HEK293 (cell line): ENCODE measurements around the gene RGS4.

Experiments
- CTCF ChIA-PET: fragments of 350-600 bp; formaldehyde crosslinking; extraction: SDS; loops from one replicate; lab custom pipeline; 2021; ENCODE audit warnings: antibody characterized with exemption; lab: Yijun Ruan, JAX
- POLR2A ChIA-PET: fragments of 300-600 bp; formaldehyde crosslinking; extraction: SDS; loops from one replicate; lab custom pipeline; 2020; ENCODE audit warnings: antibody characterized with exemption, inconsistent platforms; lab: Yijun Ruan, JAX
- H3K27ac ChIP-seq: fragments of 200-500 bp; sonication (Bioruptor generic); 2 replicates; pipeline ENCODE4 v1.5.1; 2014; ENCODE audit warnings: low read depth, low read length, control low read depth, inconsistent platforms; ENCODE audit errors: extremely low read depth
- H3K36me3 ChIP-seq, 2 experiments: fragments of 200-500 bp in 1 of 2; sonication (Bioruptor generic) in 1 of 2; 1 replicate in 1 of 2; 2 replicates in 1 of 2; pipeline ENCODE4 v1.5.1; 2014 to 2017; ENCODE audit warnings: inconsistent platforms in 2 of 2, low read length in 2 of 2; ENCODE audit not compliant: control insufficient read depth in 2 of 2, insufficient read depth in 1 of 2
- H3K4me1 ChIP-seq: fragments of 200-500 bp; sonication (Bioruptor generic); 2 replicates; pipeline ENCODE4 v1.5.1; 2014; ENCODE audit warnings: mild to moderate bottlenecking, low read length, inconsistent platforms; ENCODE audit not compliant: control insufficient read depth, insufficient read depth
- H3K4me3 ChIP-seq: 2 replicates; pipeline ENCODE4 v1.5.1; 2011; ENCODE audit warnings: low read depth, mild to moderate bottlenecking, control low read depth, low read length, moderate library complexity
- H3K9me3 ChIP-seq: fragments of 200-500 bp; sonication (Bioruptor generic); 2 replicates; pipeline ENCODE4 v1.5.1; 2014; ENCODE audit warnings: low read depth, low read length, inconsistent platforms; ENCODE audit not compliant: control insufficient read depth, insufficient read depth
- ATF2 ChIP-seq: fragments of 450-650 bp; formaldehyde crosslinking; IDR thresholded peaks from 2 replicates; pipeline ENCODE4 v1.5.1; 2016; ENCODE audit warnings: missing biosample characterization, missing genetic modification characterization, low read depth
- HIC1 ChIP-seq: fragments of 450-650 bp; formaldehyde crosslinking; IDR thresholded peaks from 2 replicates; pipeline ENCODE4 v1.5.1; 2016; ENCODE audit warnings: missing biosample characterization, missing genetic modification characterization
- KLF16 ChIP-seq: fragments of 450-650 bp; formaldehyde crosslinking; IDR thresholded peaks from 2 replicates; pipeline ENCODE4 v1.5.1; 2017; ENCODE audit warnings: missing biosample characterization, missing genetic modification characterization
- MZF1 ChIP-seq: fragments of 450-650 bp; formaldehyde crosslinking; IDR thresholded peaks from 2 replicates; pipeline ENCODE4 v1.5.1; 2017; ENCODE audit warnings: missing biosample characterization, missing genetic modification characterization, borderline replicate concordance
- PRDM2 ChIP-seq: fragments of 450-650 bp; formaldehyde crosslinking; IDR thresholded peaks from 2 replicates; pipeline ENCODE4 v1.5.1; 2016; ENCODE audit warnings: missing biosample characterization, missing genetic modification characterization, borderline replicate concordance
- SP7 ChIP-seq: fragments of 450-650 bp; formaldehyde crosslinking; IDR thresholded peaks from 2 replicates; pipeline ENCODE4 v1.5.1; 2016; ENCODE audit warnings: missing biosample characterization, missing genetic modification characterization
- ZNF248 ChIP-seq: fragments of 450-650 bp; formaldehyde crosslinking; IDR thresholded peaks from 2 replicates; pipeline ENCODE4 v1.5.1; 2017; ENCODE audit warnings: missing biosample characterization, missing genetic modification characterization
- ZNF266 ChIP-seq: fragments of 450-650 bp; formaldehyde crosslinking; IDR thresholded peaks from 2 replicates; pipeline ENCODE4 v1.5.1; 2016; ENCODE audit warnings: missing biosample characterization, missing genetic modification characterization, low read depth
- ZNF366 ChIP-seq: fragments of 450-650 bp; formaldehyde crosslinking; conservative IDR thresholded peaks from 2 replicates; pipeline ENCODE4 v1.5.1; 2016; ENCODE audit warnings: missing biosample characterization, missing genetic modification characterization
- ZNF394 ChIP-seq: fragments of 450-650 bp; formaldehyde crosslinking; IDR thresholded peaks from 2 replicates; pipeline ENCODE4 v1.5.1; 2016; ENCODE audit warnings: missing biosample characterization, missing genetic modification characterization, mild to moderate bottlenecking, moderate library complexity, borderline replicate concordance
- ZNF514 ChIP-seq: fragments of 450-650 bp; formaldehyde crosslinking; IDR thresholded peaks from 2 replicates; pipeline ENCODE4 v1.5.1; 2016; ENCODE audit warnings: missing biosample characterization, missing genetic modification characterization
- ZNF529 ChIP-seq: fragments of 450-650 bp; formaldehyde crosslinking; IDR thresholded peaks from 2 replicates; pipeline ENCODE4 v1.5.1; 2017; ENCODE audit warnings: missing genetic modification characterization, missing biosample characterization; ENCODE audit not compliant: insufficient replicate concordance
- ZNF548 ChIP-seq: fragments of 450-650 bp; formaldehyde crosslinking; IDR thresholded peaks from 2 replicates; pipeline ENCODE4 v1.5.1; 2016; ENCODE audit warnings: missing biosample characterization, missing genetic modification characterization
- ZNF560 ChIP-seq: fragments of 450-650 bp; formaldehyde crosslinking; IDR thresholded peaks from 2 replicates; pipeline ENCODE4 v1.5.1; 2017; ENCODE audit warnings: missing biosample characterization, missing genetic modification characterization, borderline replicate concordance
- ZNF629 ChIP-seq: fragments of 450-650 bp; formaldehyde crosslinking; IDR thresholded peaks from 2 replicates; pipeline ENCODE4 v1.5.1; 2017; ENCODE audit warnings: missing biosample characterization, missing genetic modification characterization
- ZNF792 ChIP-seq: fragments of 450-650 bp; formaldehyde crosslinking; IDR thresholded peaks from 2 replicates; pipeline ENCODE4 v1.5.1; 2016; ENCODE audit warnings: missing biosample characterization, missing genetic modification characterization
- ZXDB ChIP-seq: fragments of 450-650 bp; formaldehyde crosslinking; IDR thresholded peaks from 2 replicates; pipeline ENCODE4 v1.5.1; 2016; ENCODE audit warnings: missing biosample characterization, missing genetic modification characterization
- TF ChIP-seq, protein P1 (sequence below): fragments of 450-650 bp; formaldehyde crosslinking; IDR thresholded peaks from 2 replicates; pipeline ENCODE4 v1.5.1; 2016; ENCODE audit warnings: missing biosample characterization, missing genetic modification characterization
- TF ChIP-seq, protein P2 (sequence below): fragments of 450-650 bp; formaldehyde crosslinking; IDR thresholded peaks from 2 replicates; pipeline ENCODE4 v1.5.1; 2016; ENCODE audit warnings: missing biosample characterization, missing genetic modification characterization

The RGS4 gene

GRCh38 chr1:163102590-163102989 lies 33.4 kb downstream of the RGS4 start (continued):
- TF ChIP-seq, protein P1, sequence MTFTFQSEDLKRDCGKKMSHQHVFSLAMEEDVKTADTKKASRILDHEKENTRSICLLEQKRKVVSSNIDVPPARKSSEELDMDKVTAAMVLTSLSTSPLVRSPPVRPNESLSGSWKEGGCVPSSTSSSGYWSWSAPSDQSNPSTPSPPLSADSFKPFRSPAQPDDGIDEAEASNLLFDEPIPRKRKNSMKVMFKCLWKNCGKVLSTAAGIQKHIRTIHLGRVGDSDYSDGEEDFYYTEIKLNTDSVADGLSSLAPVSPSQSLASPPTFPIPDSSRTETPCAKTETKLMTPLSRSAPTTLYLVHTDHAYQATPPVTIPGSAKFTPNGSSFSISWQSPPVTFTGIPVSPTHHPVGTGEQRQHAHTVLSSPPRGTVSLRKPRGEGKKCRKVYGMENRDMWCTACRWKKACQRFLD (tag by site-specific recombination): no peak
- no peak for TF ChIP-seq PRDM2
- no peak for TF ChIP-seq ZNF548
- TF ChIP-seq ZNF366 (tag by site-specific recombination): no peak
- no peak for TF ChIP-seq ZNF792 (tag by site-specific recombination)

DNA sequence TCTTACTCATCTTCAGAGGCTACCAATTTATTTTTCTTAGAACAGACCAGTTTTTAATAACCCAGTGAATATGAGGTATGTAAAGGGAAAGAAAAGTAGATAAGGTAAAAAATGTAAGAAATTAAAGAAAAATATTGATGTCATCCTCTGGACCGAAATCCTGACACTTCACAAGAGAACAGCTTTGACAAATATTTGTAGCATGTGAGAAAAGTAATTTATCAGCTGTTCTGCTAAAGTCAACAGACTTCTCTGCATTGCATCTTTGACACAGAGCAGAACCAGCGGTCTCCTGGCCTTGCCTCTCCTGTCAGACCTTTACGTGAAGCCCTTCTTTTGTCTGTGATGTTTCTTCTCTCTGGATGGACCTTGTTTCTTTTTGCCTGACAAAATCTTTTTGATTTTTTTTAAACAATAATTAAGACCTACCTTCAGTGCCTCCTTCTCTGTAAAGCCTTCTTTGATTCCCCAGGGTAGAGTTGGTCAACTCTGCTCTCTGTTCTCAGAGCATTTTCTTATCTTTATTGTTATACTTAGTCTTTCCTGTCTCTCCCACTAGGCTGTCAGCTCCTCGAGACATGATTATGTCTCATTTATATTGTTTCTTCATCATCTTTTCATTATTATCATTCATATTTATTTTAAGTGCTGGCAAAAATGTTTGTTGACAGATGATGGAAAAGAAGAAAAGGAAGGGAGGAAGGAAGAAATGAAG lies 35.4 kb downstream of the RGS4 start:
- no peak for TF ChIP-seq SP7 (tag by site-specific recombination)
- no peak for TF ChIP-seq ZXDB
- no peak for TF ChIP-seq HIC1
- TF ChIP-seq MZF1: no peak
- no peak for TF ChIP-seq ZNF514 (tag by site-specific recombination)
- TF ChIP-seq, protein P2, sequence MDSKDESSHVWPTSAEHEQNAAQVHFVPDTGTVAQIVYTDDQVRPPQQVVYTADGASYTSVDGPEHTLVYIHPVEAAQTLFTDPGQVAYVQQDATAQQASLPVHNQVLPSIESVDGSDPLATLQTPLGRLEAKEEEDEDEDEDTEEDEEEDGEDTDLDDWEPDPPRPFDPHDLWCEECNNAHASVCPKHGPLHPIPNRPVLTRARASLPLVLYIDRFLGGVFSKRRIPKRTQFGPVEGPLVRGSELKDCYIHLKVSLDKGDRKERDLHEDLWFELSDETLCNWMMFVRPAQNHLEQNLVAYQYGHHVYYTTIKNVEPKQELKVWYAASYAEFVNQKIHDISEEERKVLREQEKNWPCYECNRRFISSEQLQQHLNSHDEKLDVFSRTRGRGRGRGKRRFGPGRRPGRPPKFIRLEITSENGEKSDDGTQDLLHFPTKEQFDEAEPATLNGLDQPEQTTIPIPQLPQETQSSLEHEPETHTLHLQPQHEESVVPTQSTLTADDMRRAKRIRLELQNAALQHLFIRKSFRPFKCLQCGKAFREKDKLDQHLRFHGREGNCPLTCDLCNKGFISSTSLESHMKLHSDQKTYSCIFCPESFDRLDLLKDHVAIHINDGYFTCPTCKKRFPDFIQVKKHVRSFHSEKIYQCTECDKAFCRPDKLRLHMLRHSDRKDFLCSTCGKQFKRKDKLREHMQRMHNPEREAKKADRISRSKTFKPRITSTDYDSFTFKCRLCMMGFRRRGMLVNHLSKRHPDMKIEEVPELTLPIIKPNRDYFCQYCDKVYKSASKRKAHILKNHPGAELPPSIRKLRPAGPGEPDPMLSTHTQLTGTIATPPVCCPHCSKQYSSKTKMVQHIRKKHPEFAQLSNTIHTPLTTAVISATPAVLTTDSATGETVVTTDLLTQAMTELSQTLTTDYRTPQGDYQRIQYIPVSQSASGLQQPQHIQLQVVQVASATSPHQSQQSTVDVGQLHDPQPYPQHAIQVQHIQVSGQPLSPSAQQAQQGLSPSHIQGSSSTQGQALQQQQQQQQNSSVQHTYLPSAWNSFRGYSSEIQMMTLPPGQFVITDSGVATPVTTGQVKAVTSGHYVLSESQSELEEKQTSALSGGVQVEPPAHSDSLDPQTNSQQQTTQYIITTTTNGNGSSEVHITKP: no peak
- TF ChIP-seq ZNF529 (tag by site-specific recombination): no peak
- TF ChIP-seq ZNF266 (tag by site-specific recombination): no peak
- no peak for TF ChIP-seq ZNF792 (tag by site-specific recombination)
- TF ChIP-seq ZNF560: no peak
- no peak for TF ChIP-seq ATF2 (tag by site-specific recombination)
- TF ChIP-seq ZNF394 (tag by site-specific recombination): no peak
- TF ChIP-seq ZNF248 (tag by site-specific recombination): no peak
- TF ChIP-seq KLF16: no peak
- no peak for TF ChIP-seq ZNF629 (tag by site-specific recombination)
- ChIA-PET CTCF (interaction anchor here (0.6 kb wide), 1 partner anchor 35 kb away, joined by 3 read pairs; the partner anchor contains the start of gene RGS4), POLR2A (no interaction called here)
- Histone ChIP-seq H3K9me3 (no peaks in the 10 kb centered on the region), H3K4me1 (0 out of 2 replicates have a peak, but pooled peaks cover 2% of the 10 kb centered on the region), H3K4me3 (no peak overlapping the region), H3K27ac (no peak overlapping the region), H3K36me3 (no peaks in the 10 kb centered on the region)
